ENCODE data around the gene EHMT2.

DNA sequence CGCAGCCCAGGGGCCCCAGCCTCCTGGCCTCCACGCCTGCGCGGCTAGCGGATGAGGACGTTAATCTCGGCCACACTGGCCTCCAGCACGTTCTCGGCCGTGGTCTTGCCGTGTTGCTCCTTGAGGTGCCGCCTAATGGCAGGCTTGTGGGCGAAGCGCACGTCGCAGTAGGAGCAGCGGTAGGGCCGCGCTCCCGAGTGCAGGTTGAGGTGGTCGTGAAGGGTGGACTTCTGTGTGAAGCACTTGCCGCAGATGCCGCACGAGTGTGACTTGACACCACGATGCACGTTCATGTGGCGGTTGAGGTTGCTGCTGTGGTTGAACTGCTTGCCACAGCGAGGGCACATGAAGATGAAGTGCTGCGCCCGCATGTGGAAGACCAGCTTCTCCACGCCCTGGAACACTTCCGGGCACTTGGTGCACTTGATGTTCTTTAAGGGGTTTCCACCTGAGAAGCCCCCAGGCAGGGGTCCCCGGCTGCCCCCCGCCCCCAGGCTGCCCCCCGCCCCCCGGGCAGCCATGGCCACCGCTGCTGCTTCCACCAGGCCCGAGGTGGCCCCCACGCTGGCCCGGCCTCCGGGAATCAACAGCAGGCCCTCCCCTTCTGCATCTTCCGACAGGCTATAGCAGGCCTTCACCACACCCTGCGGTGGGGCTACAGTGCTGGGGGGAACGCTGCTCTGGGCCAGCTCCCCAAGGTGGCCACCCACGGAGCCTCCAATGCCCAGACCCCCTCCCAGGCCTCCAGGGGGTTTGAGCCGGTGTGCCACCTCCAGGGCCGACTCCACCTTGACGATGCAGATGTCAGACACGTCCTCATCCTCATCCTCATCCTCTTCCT is 2.6 kb upstream of the EHMT2 start:
- TF ChIP-seq MAX (IDR thresholded peaks at IDR 0.05), result no peak
- no peak for TF ChIP-seq EZH2 (IDR thresholded peaks at IDR 0.05; ENCODE audit: low read depth, low read length, severe bottlenecking)
- no peak for TF ChIP-seq CBX5 (IDR thresholded peaks at IDR 0.05; ENCODE audit: low read depth, low read length)
- TF ChIP-seq, protein P1, sequence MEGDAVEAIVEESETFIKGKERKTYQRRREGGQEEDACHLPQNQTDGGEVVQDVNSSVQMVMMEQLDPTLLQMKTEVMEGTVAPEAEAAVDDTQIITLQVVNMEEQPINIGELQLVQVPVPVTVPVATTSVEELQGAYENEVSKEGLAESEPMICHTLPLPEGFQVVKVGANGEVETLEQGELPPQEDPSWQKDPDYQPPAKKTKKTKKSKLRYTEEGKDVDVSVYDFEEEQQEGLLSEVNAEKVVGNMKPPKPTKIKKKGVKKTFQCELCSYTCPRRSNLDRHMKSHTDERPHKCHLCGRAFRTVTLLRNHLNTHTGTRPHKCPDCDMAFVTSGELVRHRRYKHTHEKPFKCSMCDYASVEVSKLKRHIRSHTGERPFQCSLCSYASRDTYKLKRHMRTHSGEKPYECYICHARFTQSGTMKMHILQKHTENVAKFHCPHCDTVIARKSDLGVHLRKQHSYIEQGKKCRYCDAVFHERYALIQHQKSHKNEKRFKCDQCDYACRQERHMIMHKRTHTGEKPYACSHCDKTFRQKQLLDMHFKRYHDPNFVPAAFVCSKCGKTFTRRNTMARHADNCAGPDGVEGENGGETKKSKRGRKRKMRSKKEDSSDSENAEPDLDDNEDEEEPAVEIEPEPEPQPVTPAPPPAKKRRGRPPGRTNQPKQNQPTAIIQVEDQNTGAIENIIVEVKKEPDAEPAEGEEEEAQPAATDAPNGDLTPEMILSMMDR (IDR thresholded peaks at IDR 0.05; ENCODE audit: control extremely low read depth in 1 of 3, insufficient read depth in 1 of 3, low read depth in 1 of 3, low read length in 3 of 3), result no peak
- TF ChIP-seq RAD21 (IDR thresholded peaks at IDR 0.05 in 1 of 2, conservative IDR thresholded peaks at IDR 0.05 in 1 of 2; ENCODE audit: low read depth in 2 of 2, low read length in 2 of 2), result no peak
- TF ChIP-seq, protein P2, sequence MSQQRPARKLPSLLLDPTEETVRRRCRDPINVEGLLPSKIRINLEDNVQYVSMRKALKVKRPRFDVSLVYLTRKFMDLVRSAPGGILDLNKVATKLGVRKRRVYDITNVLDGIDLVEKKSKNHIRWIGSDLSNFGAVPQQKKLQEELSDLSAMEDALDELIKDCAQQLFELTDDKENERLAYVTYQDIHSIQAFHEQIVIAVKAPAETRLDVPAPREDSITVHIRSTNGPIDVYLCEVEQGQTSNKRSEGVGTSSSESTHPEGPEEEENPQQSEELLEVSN (IDR thresholded peaks at IDR 0.05), result no peak
- TF ChIP-seq YY1 (IDR thresholded peaks at IDR 0.05; ENCODE audit: low read depth, low read length), result no peak
- TF ChIP-seq POU5F1 (IDR thresholded peaks at IDR 0.05; ENCODE audit: low read depth, low read length), result no peak

All from H1 (cell line).